SU-DHL-6 (cell line): ENCODE data around the gene MTF2.

Experiments
- CTCF ChIP-seq: fragments of 200-600 bp; sonication (generic); IDR thresholded peaks from one replicate; pipeline ENCODE4 v1.5.1; 2017; ENCODE audit warnings: antibody characterized with exemption, mild to moderate bottlenecking, low read length, moderate library complexity; ENCODE audit not compliant: insufficient read depth, poor library complexity, severe bottlenecking
- EZH2phosphoT487 ChIP-seq: fragments of 200-600 bp; sonication (generic), shearing (Covaris generic); conservative IDR thresholded peaks from 2 replicates; pipeline ENCODE4 v1.6.1; 2018; ENCODE audit warnings: mild to moderate bottlenecking, antibody characterized with exemption, low read length, moderate library complexity, mixed read lengths

- TF ChIP-seq EZH2phosphoT487 = no peak
- TF ChIP-seq CTCF = no peak
Observed at GRCh38 chr1:93137604-93138292, 58.7 kb downstream of the MTF2 start.
